NT2/D1 (cell line): ENCODE measurements around the gene ZNF101.

Experiments used
- DNase-seq: peaks from one replicate; pipeline ENCODE4 v3.0.0-alpha.2; 2011; ENCODE audit warnings: low read depth, low spot score
- H3K27me3 ChIP-seq: 2 replicates; pipeline ENCODE4 v1.6.0; 2011; ENCODE audit warnings: mild to moderate bottlenecking; ENCODE audit not compliant: insufficient read length, insufficient read depth
- H3K36me3 ChIP-seq: 2 replicates; pipeline ENCODE4 v1.6.1; 2011; ENCODE audit warnings: mild to moderate bottlenecking, low read length, mixed read lengths; ENCODE audit not compliant: insufficient read depth, insufficient read length
- H3K4me1 ChIP-seq: 2 replicates; pipeline ENCODE4 v1.5.1; 2011; ENCODE audit not compliant: insufficient read depth, insufficient read length
- H3K4me3 ChIP-seq: 2 replicates; pipeline ENCODE4 v1.5.1; 2011; ENCODE audit warnings: low read depth; ENCODE audit not compliant: insufficient read length
- H3K9ac ChIP-seq: 2 replicates; pipeline ENCODE4 v1.6.0; 2011; ENCODE audit warnings: low read depth; ENCODE audit not compliant: insufficient read length
- H3K9me3 ChIP-seq: 2 replicates; pipeline ENCODE4 v1.5.1; 2011; ENCODE audit warnings: mild to moderate bottlenecking, low read length; ENCODE audit not compliant: insufficient read depth
- SUZ12 ChIP-seq: IDR thresholded peaks from 2 replicates; pipeline ENCODE4 v1.6.1; 2011; ENCODE audit not compliant: insufficient read length, insufficient read depth; ENCODE audit errors: extremely low read depth
- YY1 ChIP-seq: IDR thresholded peaks from 2 replicates; pipeline ENCODE4 v1.6.1; 2011; ENCODE audit not compliant: insufficient read length, insufficient read depth
- ZNF274 ChIP-seq: IDR thresholded peaks from 2 replicates; pipeline ENCODE4 v1.6.1; 2011; ENCODE audit warnings: mild to moderate bottlenecking, low read depth, low read length

ZNF101 gene

GRCh38 chr19:19651076-19651475 lies 17.6 kb upstream of the ZNF101 start:
- H3K36me3 ChIP-seq: peaks cover 96% of the 10 kb centered on the region
- no peak for TF ChIP-seq YY1
- TF ChIP-seq ZNF274: no peak
- TF ChIP-seq SUZ12: no peak
- no peaks in the 10 kb centered on the region for H3K9me3 ChIP-seq
- no peaks in the 10 kb centered on the region for H3K27me3 ChIP-seq
- H3K4me1 ChIP-seq: no peaks in the 10 kb centered on the region
- H3K9ac ChIP-seq: no peak overlapping the region
- no peak for DNase-seq
- H3K4me3 ChIP-seq: no peak overlapping the region

GRCh38 chr19:19652482-19653295 lies 15.9 kb upstream of the ZNF101 start:
- Histone ChIP-seq H3K9ac (no peak overlapping the region), H3K9me3 (no peaks in the 10 kb centered on the region), H3K36me3 (peaks cover 97% of the 10 kb centered on the region), H3K4me3 (no peak overlapping the region), H3K4me1 (no peaks in the 10 kb centered on the region), H3K27me3 (no peaks in the 10 kb centered on the region)
- TF ChIP-seq YY1 (no peak), SUZ12 (no peak), ZNF274 (no peak)
- DNase-seq: no peak

DNA sequence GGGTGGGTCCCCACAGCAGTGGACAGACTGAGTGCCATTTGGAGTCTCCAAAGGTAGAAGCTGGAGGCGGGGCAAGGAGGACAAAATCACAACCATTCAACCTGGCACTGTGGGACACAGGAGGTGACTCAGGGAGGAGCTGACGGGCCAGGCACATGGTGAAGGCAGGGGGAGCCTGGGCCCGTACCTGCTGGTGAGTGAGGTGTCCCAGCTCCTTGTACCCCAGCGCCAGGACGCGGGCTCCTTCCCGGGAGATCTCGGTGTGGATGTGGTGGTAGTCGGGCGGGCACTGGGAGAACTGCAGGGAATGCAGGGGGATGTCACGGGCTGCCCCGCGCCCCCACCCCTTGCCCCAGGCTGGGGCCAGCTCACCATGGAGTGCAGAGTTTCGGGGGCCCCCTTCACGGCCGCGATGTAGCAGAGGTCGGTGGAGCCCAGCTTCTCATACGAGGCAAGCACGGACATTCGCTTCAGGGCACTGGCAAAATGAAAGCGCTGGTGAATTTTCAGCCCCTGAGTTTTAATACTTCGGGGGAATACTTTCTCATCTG lies 15.0 kb upstream of the ZNF101 start:
- no peaks in the 10 kb centered on the region for H3K9me3 ChIP-seq
- no peak overlapping the region for H3K4me3 ChIP-seq
- no peak overlapping the region for H3K9ac ChIP-seq
- no peaks in the 10 kb centered on the region for H3K27me3 ChIP-seq
- DNase-seq: no peak
- H3K4me1 ChIP-seq: no peaks in the 10 kb centered on the region
- TF ChIP-seq SUZ12 (no peak), ZNF274 (no peak), YY1 (no peak)
- H3K36me3 ChIP-seq: peaks cover 97% of the 10 kb centered on the region

GRCh38 chr19:19654441-19654840 lies 14.2 kb upstream of the ZNF101 start:
- Histone ChIP-seq H3K27me3 (no peaks in the 10 kb centered on the region), H3K36me3 (peaks cover 99% of the 10 kb centered on the region), H3K4me3 (no peak overlapping the region), H3K4me1 (no peaks in the 10 kb centered on the region), H3K9ac (no peak overlapping the region), H3K9me3 (no peaks in the 10 kb centered on the region)
- no peak for DNase-seq
- TF ChIP-seq YY1 (no peak), SUZ12 (no peak), ZNF274 (no peak)

GRCh38 chr19:19655051-19655594 lies 13.5 kb upstream of the ZNF101 start:
- H3K36me3 ChIP-seq: peaks cover 99% of the 10 kb centered on the region
- DNase-seq: no peak
- H3K27me3 ChIP-seq: no peaks in the 10 kb centered on the region
- no peak overlapping the region for H3K9ac ChIP-seq
- peaks cover 6% of the 10 kb centered on the region for H3K4me1 ChIP-seq
- TF ChIP-seq SUZ12 (no peak), ZNF274 (no peak), YY1 (no peak)
- H3K4me3 ChIP-seq: no peak overlapping the region
- H3K9me3 ChIP-seq: no peaks in the 10 kb centered on the region

DNA sequence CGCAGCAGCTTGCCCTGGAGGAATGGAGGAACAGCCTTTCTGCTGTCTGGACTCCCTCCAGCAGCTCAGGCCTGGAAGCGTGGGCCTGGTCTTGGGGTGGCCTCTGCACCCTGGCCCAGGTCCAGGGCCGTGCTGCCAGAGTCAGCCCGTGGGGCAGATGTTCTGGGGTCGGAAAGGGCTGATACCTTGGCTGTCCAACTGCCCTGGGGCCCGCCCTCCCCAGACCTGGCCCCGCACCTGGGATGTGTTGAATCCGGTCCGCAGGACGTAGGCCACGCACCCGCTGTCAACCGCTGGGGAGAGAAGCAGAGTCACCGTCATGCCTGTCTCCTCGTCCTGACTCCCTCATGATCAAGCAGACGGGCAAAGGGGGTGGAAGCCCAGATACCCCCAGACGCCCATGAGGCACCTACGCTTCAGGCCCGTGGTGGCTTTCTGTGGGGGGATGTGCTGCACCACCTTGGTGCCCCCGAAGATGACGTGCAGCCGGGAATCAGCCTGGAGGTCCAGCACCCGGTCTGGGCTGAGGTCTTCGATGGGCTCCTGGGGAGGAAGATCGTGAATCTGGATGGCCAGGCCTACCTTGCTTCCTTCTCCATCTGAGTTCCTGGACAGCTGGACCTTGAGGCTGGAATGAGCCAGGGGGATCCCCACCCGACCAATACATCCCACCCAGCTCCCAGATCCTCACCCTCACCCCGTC lies 12.8 kb upstream of the ZNF101 start:
- no peak for DNase-seq
- H3K36me3 ChIP-seq: peaks cover 93% of the 10 kb centered on the region
- TF ChIP-seq SUZ12: no peak
- no peak for TF ChIP-seq YY1
- no peak for TF ChIP-seq ZNF274
- H3K9me3 ChIP-seq: no peaks in the 10 kb centered on the region
- H3K27me3 ChIP-seq: no peaks in the 10 kb centered on the region
- peaks cover 7% of the 10 kb centered on the region for H3K4me1 ChIP-seq
- H3K4me3 ChIP-seq: no peak overlapping the region
- H3K9ac ChIP-seq: no peak overlapping the region

GRCh38 chr19:19656451-19657396 lies 11.9 kb upstream of the ZNF101 start:
- Histone ChIP-seq H3K4me3 (no peak overlapping the region), H3K27me3 (no peaks in the 10 kb centered on the region), H3K9ac (no peak overlapping the region), H3K9me3 (no peaks in the 10 kb centered on the region), H3K36me3 (peaks cover 91% of the 10 kb centered on the region), H3K4me1 (peaks cover 9% of the 10 kb centered on the region)
- no peak for TF ChIP-seq SUZ12
- TF ChIP-seq ZNF274: no peak
- TF ChIP-seq YY1: no peak
- DNase-seq: no peak
